Stimulated activated CD8-positive, alpha-beta memory T cell treated with anti-CD3 and anti-CD28 coated beads, Interleukin-12 subunit alpha, Interleukin-12 subunit beta, amount 100 ng/mL, for 1 hour (primary cell): ENCODE measurements around the gene MARCHF9.
"Not testable (repeated sequence)": the region's sequence is repeated elsewhere in the genome, so short reads cannot be mapped to it uniquely, and the experiment has no call there.

Experiments used
- DNase-seq: peaks from one replicate; pipeline ENCODE4 v3.0.0-alpha.2; 2020; ENCODE audit warnings: low read depth

MARCHF9 gene, protein sequence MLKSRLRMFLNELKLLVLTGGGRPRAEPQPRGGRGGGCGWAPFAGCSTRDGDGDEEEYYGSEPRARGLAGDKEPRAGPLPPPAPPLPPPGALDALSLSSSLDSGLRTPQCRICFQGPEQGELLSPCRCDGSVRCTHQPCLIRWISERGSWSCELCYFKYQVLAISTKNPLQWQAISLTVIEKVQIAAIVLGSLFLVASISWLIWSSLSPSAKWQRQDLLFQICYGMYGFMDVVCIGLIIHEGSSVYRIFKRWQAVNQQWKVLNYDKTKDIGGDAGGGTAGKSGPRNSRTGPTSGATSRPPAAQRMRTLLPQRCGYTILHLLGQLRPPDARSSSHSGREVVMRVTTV

DNA sequence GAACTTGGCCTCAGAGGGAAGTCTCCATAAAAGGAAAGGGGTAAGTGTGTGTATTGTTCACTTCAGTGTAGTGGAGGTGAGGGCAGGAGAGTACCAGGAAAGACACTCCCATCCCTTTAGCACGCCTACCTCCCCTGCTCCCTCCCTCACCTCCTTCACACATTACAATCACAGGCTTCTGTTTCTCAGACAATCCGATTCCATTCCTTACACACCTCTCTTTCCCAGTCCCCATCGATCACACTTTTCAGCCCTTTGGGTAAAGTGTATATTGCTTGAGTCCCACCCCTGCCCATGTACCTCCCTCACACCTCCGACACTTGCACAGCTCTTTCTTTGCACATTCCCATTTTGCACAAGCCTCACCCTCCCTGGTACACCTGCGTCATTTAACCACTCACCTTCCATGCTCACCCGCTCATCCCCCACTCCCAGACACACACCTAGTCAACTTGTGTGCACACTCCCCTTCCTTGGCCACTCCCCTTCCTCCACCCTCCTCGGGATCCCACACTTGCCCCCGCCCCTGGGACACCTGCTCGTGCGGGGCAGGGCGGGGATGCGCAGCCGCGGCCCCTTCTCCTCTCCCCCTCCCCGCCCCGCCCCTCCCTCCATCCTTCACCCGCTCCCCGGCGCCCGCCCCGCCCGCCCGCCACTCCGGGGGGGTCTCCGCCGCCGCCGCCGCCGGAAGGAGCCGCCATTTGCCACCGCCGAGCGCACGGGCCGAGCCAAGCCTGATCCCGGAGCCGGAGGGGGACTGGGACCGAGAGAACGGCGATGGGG, at the start of gene MARCHF9:
Gene MARCHF9, plus strand, starts transcription at position 693 of the 783 bp plus-strand sequence. CDS start 426 bp downstream, outside the sequence.
- peak; percentile 72 for DNase-seq

DNA sequence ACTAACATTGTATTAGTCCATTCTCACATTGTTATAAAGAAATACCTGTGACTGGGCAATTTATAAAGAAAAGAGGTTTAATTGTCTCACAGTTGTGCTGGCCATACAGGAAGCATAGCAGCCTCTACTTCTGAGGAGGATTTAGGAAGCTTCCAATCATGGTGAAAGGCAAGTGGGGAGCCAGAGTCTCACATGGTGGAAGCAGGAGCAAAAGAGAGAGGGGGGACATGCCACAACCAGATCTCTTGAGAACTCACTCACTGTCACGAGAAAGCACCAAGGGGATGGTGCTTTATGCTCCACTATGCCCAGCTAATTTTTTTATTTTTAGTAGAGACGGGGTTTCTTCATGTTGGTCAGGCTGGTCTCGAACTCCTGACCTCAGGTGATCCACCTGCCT, 47.7 kb upstream of the MARCHF9 start:
- DNase-seq: no peak

DNA sequence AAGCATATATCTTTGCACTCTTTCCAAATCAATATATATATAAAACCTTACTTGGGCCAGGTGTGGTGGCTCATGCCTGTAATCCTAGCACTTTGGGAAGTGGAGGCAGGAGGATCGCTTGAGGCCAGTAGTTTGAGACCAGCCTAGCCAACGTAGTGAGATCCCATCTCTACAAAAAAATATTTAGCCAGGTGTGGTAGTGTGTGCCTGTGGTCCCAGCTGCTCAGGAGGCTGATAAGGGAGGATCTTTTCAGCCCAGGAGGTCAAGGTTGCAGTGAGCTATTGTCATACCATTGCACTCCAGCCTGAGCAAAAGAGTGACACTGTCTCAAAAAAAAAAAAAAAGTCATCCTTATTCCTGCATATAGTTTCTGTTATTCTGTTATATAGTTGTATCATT, 46.6 kb upstream of the MARCHF9 start:
- DNase-seq: no peak

DNA sequence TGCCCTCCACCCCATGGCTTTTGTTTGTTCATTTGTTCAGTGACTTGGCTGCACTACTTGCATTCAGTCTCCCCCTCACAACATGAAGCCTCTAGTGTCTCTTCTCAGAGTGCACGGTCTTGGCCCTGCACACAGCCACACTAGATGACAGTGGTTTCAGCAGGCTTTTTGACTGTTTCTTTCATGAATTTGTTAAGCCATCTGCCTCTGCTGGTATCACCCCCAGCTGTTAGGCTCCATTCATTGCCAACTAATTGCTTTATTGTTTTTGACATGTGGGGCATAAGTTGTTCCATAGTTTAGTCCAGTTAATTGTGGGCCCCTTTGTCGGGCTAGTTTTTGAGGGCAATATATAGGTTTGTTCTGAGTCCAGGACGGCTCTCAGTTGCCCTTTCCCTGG, 42.2 kb upstream of the MARCHF9 start:
- DNase-seq: no peak

DNA sequence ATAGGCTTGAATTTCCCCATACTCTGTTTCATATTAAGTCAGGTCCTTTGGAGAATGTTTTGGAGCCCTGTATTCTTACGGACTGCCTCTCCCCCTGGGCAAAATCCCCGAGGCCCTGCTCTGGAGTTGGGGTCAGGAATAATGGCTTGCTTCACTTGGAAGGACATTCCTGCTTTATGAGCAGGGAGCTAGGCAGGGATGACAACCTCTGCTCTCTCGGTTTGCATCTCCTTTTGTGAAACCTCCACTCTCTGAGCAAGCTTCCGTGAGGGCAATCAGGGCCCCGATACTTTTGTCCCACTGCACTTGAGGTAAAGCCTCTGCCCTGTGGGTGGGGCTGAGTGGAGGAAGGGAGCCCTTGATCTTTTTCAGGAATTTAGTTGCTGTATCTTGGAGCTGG, 41.7 kb upstream of the MARCHF9 start:
- no peak for DNase-seq

DNA sequence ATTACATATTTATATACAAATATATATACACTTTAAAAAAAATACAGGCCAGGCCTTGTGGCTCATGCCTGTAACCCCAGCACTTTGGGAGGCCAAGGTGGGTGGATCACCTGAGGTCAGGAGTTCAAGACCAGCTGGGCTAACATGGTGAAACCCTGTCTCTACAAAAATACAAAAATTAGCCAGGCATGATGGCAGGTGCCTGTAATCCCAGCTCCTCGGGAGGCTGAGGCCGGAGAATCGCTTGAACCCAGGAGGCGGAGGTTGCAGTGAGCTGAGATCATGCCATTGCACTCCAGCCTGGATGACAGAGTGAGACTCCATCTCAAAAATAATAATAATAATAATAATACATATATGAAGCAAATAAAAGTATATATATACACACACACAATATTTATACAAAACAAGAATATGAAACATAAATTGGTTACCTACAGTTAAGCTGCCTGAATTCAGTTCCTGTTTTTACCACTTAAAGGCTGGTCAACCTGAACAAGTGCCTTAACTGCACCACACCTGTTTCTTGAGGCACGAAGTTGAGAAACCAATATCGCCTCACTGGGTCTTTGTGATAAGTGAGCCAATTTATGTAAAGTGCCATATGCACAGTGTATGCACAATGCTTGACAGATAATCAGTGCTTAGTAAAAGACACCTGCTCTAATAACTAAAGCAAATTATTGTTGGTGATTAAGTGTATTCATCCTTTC, 39.7 kb upstream of the MARCHF9 start:
- DNase-seq: not testable (repeated sequence)

DNA sequence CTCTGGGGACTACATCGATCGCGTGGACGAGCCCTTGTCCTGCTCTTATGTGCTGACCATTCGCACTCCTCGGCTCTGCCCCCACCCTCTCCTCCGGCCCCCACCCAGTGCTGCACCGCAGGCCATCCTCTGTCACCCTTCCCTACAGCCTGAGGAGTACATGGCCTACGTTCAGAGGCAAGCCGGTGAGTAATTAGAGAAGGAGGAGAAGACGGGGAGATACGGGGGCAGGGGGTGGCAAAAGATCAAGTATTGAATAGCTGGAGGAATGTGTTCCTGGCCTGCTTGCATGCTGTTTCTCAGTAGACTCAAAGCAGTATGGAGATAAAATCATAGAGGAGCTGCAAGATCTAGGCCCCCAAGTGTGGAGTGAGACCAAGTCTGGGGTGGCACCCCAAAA, 39.1 kb upstream of the MARCHF9 start:
- DNase-seq: no peak

DNA sequence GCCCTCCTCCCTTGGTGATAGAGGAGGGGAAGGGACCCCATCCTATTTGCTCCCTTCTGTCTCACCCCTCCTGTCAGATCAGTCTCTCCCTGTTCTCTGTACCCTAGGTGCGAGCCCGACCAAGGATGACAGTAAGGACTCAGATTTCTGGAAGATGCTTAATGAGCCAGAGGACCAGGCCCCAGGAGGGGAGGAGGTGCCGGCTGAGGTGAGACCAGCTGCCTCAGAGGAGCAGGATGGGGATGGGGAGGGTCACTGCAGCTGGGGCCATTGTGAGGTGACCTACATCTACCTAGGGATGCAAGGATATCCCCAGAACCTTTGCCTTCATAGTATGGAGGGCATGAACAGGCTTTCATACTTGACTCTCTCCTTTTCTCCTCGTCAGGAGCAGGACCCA, 38.6 kb upstream of the MARCHF9 start:
- no peak for DNase-seq

DNA sequence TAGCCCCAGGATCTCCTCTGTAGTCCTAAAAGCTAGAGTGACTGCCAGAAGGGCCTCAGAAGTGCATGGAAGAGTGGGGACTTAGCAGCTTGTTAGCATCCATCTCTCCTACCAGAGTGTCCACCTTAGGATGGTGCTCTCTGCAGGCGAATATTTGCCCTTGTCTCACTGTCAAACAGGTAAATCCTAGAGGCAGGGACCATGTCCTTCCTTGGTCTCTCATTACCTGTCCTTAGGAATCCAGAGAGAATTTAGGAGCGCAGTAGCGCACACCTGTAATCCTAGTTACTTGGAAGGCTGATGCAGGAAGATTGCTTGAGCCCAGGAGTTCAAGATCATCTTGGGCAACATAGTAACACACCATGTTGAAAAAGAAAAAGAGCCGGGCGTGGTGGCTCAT, 37.8 kb upstream of the MARCHF9 start:
- no peak for DNase-seq

DNA sequence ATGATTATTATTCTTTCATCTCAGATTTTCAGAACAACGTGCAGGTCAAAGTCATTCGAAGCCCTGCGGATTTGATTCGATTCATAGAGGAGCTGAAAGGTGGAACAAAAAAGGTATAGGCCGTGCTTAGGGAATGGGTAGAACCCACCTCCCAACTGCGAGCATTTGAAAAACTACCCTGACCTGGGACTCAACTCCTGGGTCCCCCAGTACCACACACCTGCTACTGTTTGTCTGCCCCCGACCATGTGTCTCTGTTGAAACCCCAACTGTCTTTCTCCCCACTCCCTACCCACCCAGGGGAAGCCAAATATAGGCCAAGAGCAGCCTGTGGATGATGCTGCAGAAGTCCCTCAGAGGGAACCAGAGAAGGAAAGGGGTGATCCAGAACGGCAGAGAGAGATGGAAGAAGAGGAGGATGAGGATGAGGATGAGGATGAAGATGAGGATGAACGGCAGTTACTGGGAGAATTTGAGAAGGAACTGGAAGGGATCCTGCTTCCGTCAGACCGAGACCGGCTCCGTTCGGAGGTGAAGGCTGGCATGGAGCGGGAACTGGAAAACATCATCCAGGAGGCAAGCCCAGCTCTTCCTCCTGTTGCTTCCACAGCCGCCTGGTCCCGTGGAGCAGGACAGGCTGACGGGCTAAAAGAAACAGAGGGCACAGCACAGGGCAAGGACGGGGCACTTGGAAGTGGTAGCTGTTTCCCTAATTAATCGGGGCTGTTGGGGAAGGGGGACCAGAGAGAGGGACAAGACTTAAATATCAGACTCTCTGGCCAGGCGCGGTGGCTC, 36.9 kb upstream of the MARCHF9 start:
- DNase-seq: no peak

DNA sequence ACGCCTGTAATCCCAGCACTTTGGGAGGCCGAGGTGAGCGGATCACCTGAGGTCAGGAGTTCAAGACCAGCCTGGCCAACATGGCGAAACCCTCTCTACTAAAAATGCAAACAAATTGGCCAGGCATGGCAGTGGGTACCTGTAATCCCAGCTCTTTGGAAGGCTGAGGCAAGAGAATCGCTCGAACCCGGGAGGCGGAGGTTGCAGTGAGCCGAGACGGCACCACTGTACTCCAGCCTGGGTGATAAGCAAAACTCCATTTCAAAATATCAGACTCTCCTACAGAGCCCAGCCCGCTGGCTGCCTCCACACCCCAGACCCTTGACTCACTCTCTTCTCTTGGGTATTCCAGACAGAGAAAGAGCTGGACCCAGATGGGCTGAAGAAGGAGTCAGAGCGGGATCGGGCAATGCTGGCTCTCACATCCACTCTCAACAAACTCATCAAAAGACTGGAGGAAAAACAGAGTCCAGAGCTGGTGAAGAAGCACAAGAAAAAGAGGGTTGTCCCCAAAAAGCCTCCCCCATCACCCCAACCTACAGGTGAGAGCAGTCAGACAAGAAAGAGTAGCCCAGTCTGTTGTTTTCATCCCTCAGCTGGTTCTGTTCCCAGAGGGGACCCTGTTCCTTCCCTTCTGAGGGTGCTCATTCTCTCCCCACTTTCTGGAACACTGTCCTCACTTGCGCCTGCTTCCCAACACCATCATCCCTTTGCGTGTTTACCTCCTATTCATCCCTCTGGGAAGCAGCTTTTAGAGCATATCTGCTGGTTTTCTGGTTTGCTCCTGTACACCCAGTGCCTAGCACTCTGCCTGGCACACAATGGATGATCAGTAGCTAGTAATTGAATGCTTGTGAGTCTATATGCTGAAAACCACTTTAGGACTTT, 36.0 kb upstream of the MARCHF9 start:
- no peak for DNase-seq

DNA sequence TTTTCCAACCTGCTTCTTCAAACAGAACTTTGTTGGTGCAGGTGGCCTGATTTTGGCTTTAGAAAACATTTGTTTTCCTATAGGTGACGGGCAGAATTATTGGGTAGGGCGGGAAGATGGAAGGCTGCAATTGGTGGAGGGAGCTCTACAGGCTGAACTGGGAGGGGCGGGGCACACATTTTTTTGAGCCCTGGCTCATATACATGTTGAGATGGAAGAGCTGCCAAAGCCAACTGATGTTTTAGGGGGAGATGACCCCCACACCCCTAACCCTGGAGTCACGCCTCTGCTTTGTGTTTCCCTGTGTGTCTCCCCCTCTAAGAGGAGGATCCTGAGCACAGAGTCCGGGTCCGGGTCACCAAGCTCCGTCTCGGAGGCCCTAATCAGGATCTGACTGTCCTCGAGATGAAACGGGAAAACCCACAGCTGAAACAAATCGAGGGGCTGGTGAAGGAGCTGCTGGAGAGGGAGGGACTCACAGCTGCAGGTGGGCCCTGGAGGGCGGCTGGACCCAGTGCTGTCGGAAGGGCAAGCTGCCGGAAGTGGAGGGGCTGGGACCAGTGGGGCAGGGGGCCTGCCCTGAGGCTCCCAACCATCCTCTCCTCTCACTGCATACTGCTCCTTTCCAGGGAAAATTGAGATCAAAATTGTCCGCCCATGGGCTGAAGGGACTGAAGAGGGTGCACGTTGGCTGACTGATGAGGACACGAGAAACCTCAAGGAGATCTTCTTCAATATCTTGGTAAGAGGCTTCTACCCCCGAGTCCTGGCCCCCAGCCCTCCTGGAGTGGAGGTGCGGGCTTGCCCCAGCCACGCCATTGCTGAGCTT, 34.9 kb upstream of the MARCHF9 start:
- no peak for DNase-seq

DNA sequence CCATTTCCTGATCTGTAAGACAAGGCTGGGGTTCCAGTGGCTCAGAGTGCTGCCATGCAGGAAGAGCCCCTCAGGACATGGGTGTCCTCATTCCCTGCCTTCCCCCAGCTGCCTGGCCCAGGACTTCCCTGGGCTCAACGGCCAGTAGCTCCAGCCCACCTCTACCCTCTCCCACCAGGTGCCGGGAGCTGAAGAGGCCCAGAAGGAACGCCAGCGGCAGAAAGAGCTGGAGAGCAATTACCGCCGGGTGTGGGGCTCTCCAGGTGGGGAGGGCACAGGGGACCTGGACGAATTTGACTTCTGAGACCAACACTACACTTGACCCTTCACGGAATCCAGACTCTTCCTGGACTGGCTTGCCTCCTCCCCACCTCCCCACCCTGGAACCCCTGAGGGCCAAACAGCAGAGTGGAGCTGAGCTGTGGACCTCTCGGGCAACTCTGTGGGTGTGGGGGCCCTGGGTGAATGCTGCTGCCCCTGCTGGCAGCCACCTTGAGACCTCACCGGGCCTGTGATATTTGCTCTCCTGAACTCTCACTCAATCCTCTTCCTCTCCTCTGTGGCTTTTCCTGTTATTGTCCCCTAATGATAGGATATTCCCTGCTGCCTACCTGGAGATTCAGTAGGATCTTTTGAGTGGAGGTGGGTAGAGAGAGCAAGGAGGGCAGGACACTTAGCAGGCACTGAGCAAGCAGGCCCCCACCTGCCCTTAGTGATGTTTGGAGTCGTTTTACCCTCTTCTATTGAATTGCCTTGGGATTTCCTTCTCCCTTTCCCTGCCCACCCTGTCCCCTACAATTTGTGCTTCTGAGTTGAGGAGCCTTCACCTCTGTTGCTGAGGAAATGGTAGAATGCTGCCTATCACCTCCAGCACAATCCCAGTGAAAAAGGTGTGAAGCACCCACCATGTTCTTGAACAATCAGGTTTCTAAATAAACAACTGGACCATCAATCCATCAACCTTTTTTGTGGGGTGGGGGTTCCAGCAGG, 34.0 kb upstream of the MARCHF9 start:
- DNase-seq: no peak

DNA sequence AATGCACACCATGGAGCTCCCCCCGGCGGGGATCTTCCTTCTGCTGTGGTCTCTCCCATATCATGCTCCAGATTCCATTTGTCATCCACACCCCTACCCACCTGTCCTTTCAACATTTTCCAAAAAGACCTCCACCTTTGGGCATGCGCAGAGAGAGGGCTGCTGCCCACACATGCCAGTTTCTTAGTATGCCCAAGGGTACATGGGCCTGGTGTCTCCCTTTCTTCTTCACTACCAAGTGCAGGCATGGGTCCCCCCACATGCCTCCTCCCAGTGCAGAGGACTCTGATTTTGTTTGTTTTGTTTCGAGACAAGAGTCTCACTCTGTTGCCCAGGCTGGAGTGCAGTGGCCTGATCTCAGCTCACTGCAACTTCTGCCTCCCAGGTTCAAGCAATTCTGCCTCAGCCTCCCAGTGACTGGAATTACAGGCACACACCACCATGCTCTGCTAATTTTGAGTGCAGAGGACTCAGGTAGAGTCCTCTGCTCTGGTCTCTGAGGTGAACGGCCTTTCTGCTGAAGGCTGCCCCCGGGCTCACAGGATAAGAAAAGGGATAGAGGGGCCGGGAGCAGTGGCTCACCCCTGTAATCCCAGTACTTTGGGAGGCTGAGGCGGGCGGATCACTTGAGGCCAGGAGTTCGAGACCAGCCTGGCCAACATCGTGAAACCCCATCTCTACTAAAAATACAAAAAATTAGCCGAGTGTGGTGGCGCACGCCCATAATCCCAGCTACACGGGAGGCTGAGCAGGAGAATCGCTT, 32.9 kb upstream of the MARCHF9 start:
- not testable (repeated sequence) for DNase-seq

DNA sequence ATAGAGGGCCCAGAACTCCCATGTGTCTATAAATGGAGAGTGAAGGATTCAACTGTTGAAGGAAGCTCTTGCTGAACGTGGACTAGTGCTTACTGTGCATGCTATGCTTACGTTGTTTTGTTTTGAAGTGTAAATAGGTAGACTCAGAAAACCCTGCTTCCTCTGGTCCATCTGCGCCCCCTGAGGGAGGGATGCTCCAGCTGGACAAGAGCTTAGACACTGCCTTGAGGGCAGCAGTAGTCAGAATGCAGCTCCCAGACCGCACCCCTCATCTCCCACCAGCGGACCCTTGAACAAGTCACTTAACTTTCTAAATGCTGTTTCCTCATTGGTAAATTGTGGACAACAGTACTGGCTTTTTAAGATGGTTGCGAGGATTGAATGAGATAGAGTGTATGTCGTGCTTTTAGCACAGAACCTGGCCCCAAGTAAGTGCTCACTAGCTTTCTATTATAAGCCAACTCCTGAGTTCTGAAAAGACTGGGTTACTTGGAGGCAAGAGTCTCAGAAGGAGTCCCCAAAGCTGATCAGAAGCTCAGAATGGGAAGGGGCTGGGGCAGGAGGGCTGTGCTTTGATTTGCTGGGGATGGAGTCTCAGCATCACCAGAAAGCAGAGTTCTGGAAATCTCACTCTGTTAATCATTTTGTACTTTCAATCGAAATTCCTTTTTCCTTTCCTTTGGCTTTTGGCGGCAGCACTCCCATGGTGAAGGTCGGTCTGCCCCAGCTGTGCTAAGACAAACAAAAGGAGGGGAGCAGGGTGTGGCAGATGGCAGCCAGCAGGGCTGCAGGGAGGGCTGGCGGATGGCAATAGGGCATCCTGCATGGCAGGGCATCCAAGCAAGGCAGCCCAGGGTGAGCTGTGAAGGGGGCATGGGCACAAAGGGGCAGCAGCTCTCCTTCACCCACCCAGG, 31.9 kb upstream of the MARCHF9 start:
- no peak for DNase-seq

DNA sequence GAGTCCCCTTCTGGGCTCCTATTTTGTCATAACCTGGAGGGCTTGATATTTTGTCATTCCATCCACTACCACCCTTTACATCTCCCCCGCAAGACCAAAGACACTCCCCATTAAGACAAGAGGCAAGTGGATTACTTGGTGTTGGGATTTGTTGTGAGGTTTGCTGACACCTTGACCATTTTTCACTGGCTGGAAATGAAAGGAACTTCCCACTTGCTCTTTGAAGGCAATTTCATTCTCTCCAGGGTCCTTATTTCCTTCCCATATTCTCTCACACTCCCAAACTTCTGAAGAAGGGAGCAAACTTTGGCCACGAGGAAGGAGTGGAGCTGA, 31.3 kb upstream of the MARCHF9 start:
- DNase-seq: no peak
